Ishikawa (cell line): Measurements from ENCODE around the gene HSF5.

Experiments
- CEBPB ChIP-seq: IDR thresholded peaks from 2 replicates; pipeline ENCODE4 v1.6.1; 2012
- CREB1 ChIP-seq: IDR thresholded peaks from 2 replicates; pipeline ENCODE4 v1.6.1; 2012; ENCODE audit warnings: low read depth
- EP300 ChIP-seq: IDR thresholded peaks from 2 replicates; pipeline ENCODE4 v1.6.1; 2012; ENCODE audit warnings: borderline replicate concordance
- MAX ChIP-seq: IDR thresholded peaks from 2 replicates; pipeline ENCODE4 v1.6.1; 2012
- RAD21 ChIP-seq: IDR thresholded peaks from 2 replicates; pipeline ENCODE4 v1.6.1; 2012; ENCODE audit warnings: low read depth
- REST ChIP-seq: IDR thresholded peaks from 2 replicates; pipeline ENCODE4 v1.6.1; 2012; ENCODE audit warnings: low read depth, mild to moderate bottlenecking
- TAF1 ChIP-seq: IDR thresholded peaks from 2 replicates; pipeline ENCODE4 v1.6.1; 2012; ENCODE audit warnings: low read depth, mild to moderate bottlenecking
- YY1 ChIP-seq: IDR thresholded peaks from 2 replicates; pipeline ENCODE4 v1.6.1; 2012; ENCODE audit warnings: low read depth
- TF ChIP-seq, protein P1 (sequence below): IDR thresholded peaks from 2 replicates; pipeline ENCODE4 v1.6.1; 2012

GRCh38 chr17:58516644-58517377, 28.6 kb upstream of the HSF5 start:
- TF ChIP-seq REST (no peak), RAD21 (no peak), YY1 (no peak), EP300 (no peak), CREB1 (no peak), TAF1 (no peak), CEBPB (no peak), MAX (no peak)
- TF ChIP-seq, protein P1, sequence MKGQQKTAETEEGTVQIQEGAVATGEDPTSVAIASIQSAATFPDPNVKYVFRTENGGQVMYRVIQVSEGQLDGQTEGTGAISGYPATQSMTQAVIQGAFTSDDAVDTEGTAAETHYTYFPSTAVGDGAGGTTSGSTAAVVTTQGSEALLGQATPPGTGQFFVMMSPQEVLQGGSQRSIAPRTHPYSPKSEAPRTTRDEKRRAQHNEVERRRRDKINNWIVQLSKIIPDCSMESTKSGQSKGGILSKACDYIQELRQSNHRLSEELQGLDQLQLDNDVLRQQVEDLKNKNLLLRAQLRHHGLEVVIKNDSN = no peak
